GM12878 (cell line): ENCODE results near the gene VMP1. TPM values are rescaled to one million over a fixed set of nuclear protein-coding genes. Genes with fewer than 3 reads are reported as not detected.

Experiments used
- CBX5 ChIP-seq: sonication (generic); IDR thresholded peaks from 2 replicates; pipeline ENCODE4 v1.6.1; 2016; ENCODE audit warnings: low read depth, moderate library complexity, mild to moderate bottlenecking, inconsistent platforms
- CEBPZ ChIP-seq: fragments of 150-350 bp; IDR thresholded peaks from 2 replicates; pipeline ENCODE4 v1.6.1; 2016; ENCODE audit warnings: low read depth, low read length
- E2F4 ChIP-seq: IDR thresholded peaks from 2 replicates; pipeline ENCODE4 v1.6.1; 2012; ENCODE audit warnings: low read depth, low read length, improper control_type of control experiment
- GABPA ChIP-seq: IDR thresholded peaks from 2 replicates; pipeline ENCODE4 v1.6.1; 2014; ENCODE audit warnings: antibody characterized with exemption, low read depth, mild to moderate bottlenecking, inconsistent platforms
- IRF5 ChIP-seq: fragments of 450-650 bp; IDR thresholded peaks from 2 replicates; pipeline ENCODE4 v1.6.1; 2017; ENCODE audit warnings: borderline replicate concordance
- JUNB ChIP-seq: IDR thresholded peaks from 2 replicates; pipeline ENCODE4 v1.6.1; 2016; ENCODE audit warnings: antibody characterized with exemption, mild to moderate bottlenecking
- MYB ChIP-seq: fragments of 150-350 bp; IDR thresholded peaks from 2 replicates; pipeline ENCODE4 v1.6.1; 2014; ENCODE audit warnings: mild to moderate bottlenecking, low read depth, low read length, borderline replicate concordance
- MYC ChIP-seq: IDR thresholded peaks from 2 replicates; pipeline ENCODE4 v1.6.1; 2011; ENCODE audit warnings: mild to moderate bottlenecking, low read length, moderate library complexity, inconsistent platforms; ENCODE audit not compliant: insufficient read depth, insufficient replicate concordance, insufficient read length, severe bottlenecking
- NR2C2 ChIP-seq: IDR thresholded peaks from 2 replicates; pipeline ENCODE4 v1.6.1; 2011; ENCODE audit warnings: borderline replicate concordance, low read depth; ENCODE audit not compliant: control insufficient read depth, insufficient read length
- PAX5 ChIP-seq: IDR thresholded peaks from 2 replicates; pipeline ENCODE4 v1.6.1; 2011; ENCODE audit warnings: low read depth, low read length, borderline replicate concordance
- PML ChIP-seq: IDR thresholded peaks from 2 replicates; pipeline ENCODE4 v1.6.1; 2012; ENCODE audit warnings: low read length, inconsistent platforms
- POLR2AphosphoS2 ChIP-seq: IDR thresholded peaks from 2 replicates; pipeline ENCODE4 v1.6.1; 2011; ENCODE audit warnings: low read depth, mild to moderate bottlenecking, low read length, improper control_type of control experiment, moderate library complexity
- POU2F2 ChIP-seq: IDR thresholded peaks from 3 replicates; pipeline ENCODE4 v1.6.1; 2011; ENCODE audit warnings: low read depth, mild to moderate bottlenecking, low read length, borderline replicate concordance
- RAD51 ChIP-seq: fragments of 450-650 bp; IDR thresholded peaks from 2 replicates; pipeline ENCODE4 v1.6.1; 2016; ENCODE audit warnings: moderate library complexity, mild to moderate bottlenecking, inconsistent platforms
- SMAD5 ChIP-seq: IDR thresholded peaks from 2 replicates; pipeline ENCODE4 v1.6.1; 2016; ENCODE audit warnings: antibody characterized with exemption, low read depth
- TCF12 ChIP-seq: IDR thresholded peaks from 2 replicates; pipeline ENCODE4 v1.6.1; 2011; ENCODE audit warnings: low read depth, mild to moderate bottlenecking, low read length
- TCF3 ChIP-seq: IDR thresholded peaks from 2 replicates; pipeline ENCODE4 v1.6.1; 2012; ENCODE audit warnings: low read depth, mild to moderate bottlenecking, low read length, borderline replicate concordance; ENCODE audit not compliant: insufficient read depth
- ZBTB33 ChIP-seq: fragments of 450-650 bp; IDR thresholded peaks from 2 replicates; pipeline ENCODE4 v1.6.1; 2017; ENCODE audit warnings: mild to moderate bottlenecking
- ZNF207 ChIP-seq: fragments of 450-650 bp; IDR thresholded peaks from 2 replicates; pipeline ENCODE4 v1.6.1; 2014; ENCODE audit warnings: antibody characterized with exemption, mild to moderate bottlenecking, borderline replicate concordance
- ZNF622 ChIP-seq: fragments of 450-650 bp; IDR thresholded peaks from 2 replicates; pipeline ENCODE4 v1.6.1; 2017; ENCODE audit warnings: mild to moderate bottlenecking, inconsistent platforms
- ZSCAN29 ChIP-seq: fragments of 450-650 bp; IDR thresholded peaks from 2 replicates; pipeline ENCODE4 v1.6.1; 2017; ENCODE audit warnings: mild to moderate bottlenecking, moderate library complexity
- ZZZ3 ChIP-seq: IDR thresholded peaks from 2 replicates; pipeline ENCODE4 v1.6.1; 2011; ENCODE audit warnings: low read depth; ENCODE audit not compliant: control insufficient read depth, insufficient read length
- polyA plus RNA-seq, 11 experiments: library from polyadenylated mRNA; depleted of rRNA in 4 of 11; unstranded in 6 of 11; stranded (reverse) in 5 of 11; fragments of >200 nt; fragmentation: Nextera tagmentation in 4 of 11; fragmentation: Illumina TruSeq in 1 of 11; extraction: Ambion mirVana in 4 of 11; extraction: Trizol in 1 of 11; gene quantifications; 1 replicate in 1 of 11; 2 replicates in 10 of 11; pipeline versions ENCODE4 v1.2.1 to v1.2.3, GENCODE V29; 2011 to 2016; ENCODE audit warnings: inconsistent platforms in 2 of 11, missing spikeins in 2 of 11, low read depth in 1 of 11
- total RNA-seq, 4 experiments: library from RNA; depleted of rRNA in 3 of 4; stranded (reverse); fragments of >200 nt in 3 of 4; fragmentation: Illumina TruSeq in 1 of 4; extraction: Trizol in 1 of 4; gene quantifications; 2 replicates each; pipeline versions ENCODE4 v1.2.1 to v1.2.3, GENCODE V29; 2013 to 2021

VMP1 gene
- total and polyA plus RNA-seq, 10 of the 15 experiments (the other 5 are each of a cell fraction or from before 2014, with no cell fraction given), result 88.4 to 199 (median 132) TPM

GRCh38 chr17:59707149-59707970 lies at the start of gene VMP1, which contains the start of gene PTRH2 (continued):
- TF ChIP-seq RAD51 (no peak), E2F4 (no peak), CEBPZ (no peak), TCF12 (peak; percentile 54; the same call in 1 of the 2 replicates), NR2C2 (no peak), GABPA (peak; percentile 94), JUNB (no peak), CBX5 (no peak), IRF5 (peak; percentile 66; the same call in 1 of the 2 replicates), ZBTB33 (no peak), SMAD5 (peak; percentile 90), ZNF207 (no peak), POU2F2 (peak; percentile 71; the same call in 2 of the 3 replicates), MYC (no peak), ZSCAN29 (no peak), POLR2AphosphoS2 (peak; percentile 96), MYB (no peak), PML (peak; percentile 94), ZZZ3 (no peak), TCF3 (no peak), PAX5 (peak; percentile 50; the same call in 1 of the 2 replicates), ZNF622 (no peak)
